HEK293T (cell line): ENCODE measurements around the gene CUX1.

Experiments used
- CTCF ChIA-PET: fragments of 350-600 bp; formaldehyde crosslinking; extraction: SDS; loops from one replicate; lab custom pipeline; 2021; ENCODE audit warnings: antibody characterized with exemption, inconsistent platforms; lab: Yijun Ruan, JAX
- POLR2A ChIA-PET: fragments of 350-600 bp; formaldehyde crosslinking; extraction: SDS; loops from one replicate; lab custom pipeline; 2020; ENCODE audit warnings: antibody characterized with exemption, inconsistent platforms; lab: Yijun Ruan, JAX
- DNase-seq: peaks from one replicate; pipeline ENCODE4 v3.0.0; 2012; ENCODE audit warnings: mixed read lengths; ENCODE audit errors: extremely low spot score
- ARNT ChIP-seq: fragments of 450-650 bp; IDR thresholded peaks from 2 replicates; pipeline ENCODE4 v1.6.1; 2017; ENCODE audit warnings: mild to moderate bottlenecking
- BHLHE40 ChIP-seq: fragments of 450-650 bp; IDR thresholded peaks from 2 replicates; pipeline ENCODE4 v1.6.1; 2016; ENCODE audit warnings: mild to moderate bottlenecking, moderate library complexity, borderline replicate concordance
- CTBP1 ChIP-seq: fragments of 450-650 bp; IDR thresholded peaks from 2 replicates; pipeline ENCODE4 v1.6.1; 2016; ENCODE audit warnings: borderline replicate concordance
- ELF4 ChIP-seq: fragments of 450-650 bp; IDR thresholded peaks from 2 replicates; pipeline ENCODE4 v1.6.1; 2017; ENCODE audit warnings: antibody characterized with exemption
- FOXA1 ChIP-seq: fragments of 450-650 bp; IDR thresholded peaks from 2 replicates; pipeline ENCODE4 v1.6.1; 2016; ENCODE audit warnings: mild to moderate bottlenecking
- FOXK2 ChIP-seq: fragments of 450-650 bp; IDR thresholded peaks from 2 replicates; pipeline ENCODE4 v1.6.1; 2016; ENCODE audit warnings: mild to moderate bottlenecking
- FOXM1 ChIP-seq: fragments of 450-650 bp; IDR thresholded peaks from 2 replicates; pipeline ENCODE4 v1.6.1; 2017; ENCODE audit warnings: mild to moderate bottlenecking, borderline replicate concordance
- HDGF ChIP-seq: fragments of 450-650 bp; IDR thresholded peaks from 2 replicates; pipeline ENCODE4 v1.6.1; 2017; ENCODE audit warnings: antibody characterized with exemption, borderline replicate concordance
- LEF1 ChIP-seq: fragments of 450-650 bp; IDR thresholded peaks from 2 replicates; pipeline ENCODE4 v1.6.1; 2017; ENCODE audit warnings: mild to moderate bottlenecking, borderline replicate concordance
- NFRKB ChIP-seq: fragments of 450-650 bp; IDR thresholded peaks from 2 replicates; pipeline ENCODE4 v1.6.1; 2016; ENCODE audit warnings: mild to moderate bottlenecking, moderate library complexity
- PKNOX1 ChIP-seq: fragments of 450-650 bp; IDR thresholded peaks from 2 replicates; pipeline ENCODE4 v1.6.1; 2016
- SP1 ChIP-seq: fragments of 450-650 bp; IDR thresholded peaks from 2 replicates; pipeline ENCODE4 v1.6.1; 2017
- SUZ12 ChIP-seq: fragments of 450-650 bp; IDR thresholded peaks from 2 replicates; pipeline ENCODE4 v1.6.1; 2016; ENCODE audit warnings: mild to moderate bottlenecking
- ZNF384 ChIP-seq: fragments of 450-650 bp; IDR thresholded peaks from 2 replicates; pipeline ENCODE4 v1.6.1; 2016

Gene CUX1

GRCh38 chr7:101879565-101879964 lies 62.1 kb downstream of the CUX1 start:
- POLR2A ChIA-PET: no interaction called here
- TF ChIP-seq FOXA1: no peak

GRCh38 chr7:101880282-101881054 lies 63.0 kb downstream of the CUX1 start:
- CTCF ChIA-PET: interaction anchor here (0.5 to 1.4 kb wide), 5 partner anchors 9 to 589 kb away, joined by 3 to 4 read pairs (median 3); no protein-coding TSS in a partner anchor
- POLR2A ChIA-PET: no interaction called here
- no peak for DNase-seq
- TF ChIP-seq LEF1 (no peak), PKNOX1 (no peak), NFRKB (no peak), BHLHE40 (no peak), ELF4 (no peak), FOXM1 (no peak), HDGF (no peak), FOXK2 (no peak), ARNT (no peak), FOXA1 (no peak)

More at GRCh38 chr7:101879565-101879964, 62.1 kb downstream of the CUX1 start:
- DNase-seq: no peak
- CTCF ChIA-PET: interaction anchor here (1.0 to 1.4 kb wide), 2 partner anchors 9 to 22 kb away, joined by 3 to 4 read pairs; no protein-coding TSS in a partner anchor

- DNase-seq: no peak
- ChIA-PET POLR2A (no interaction called here), CTCF (interaction anchor here (0.8 to 1.3 kb wide), 2 partner anchors 15 to 94 kb away, joined by 3 read pairs; no protein-coding TSS in a partner anchor)
- no peak for TF ChIP-seq PKNOX1
- TF ChIP-seq FOXK2: no peak
- no peak for TF ChIP-seq HDGF
- TF ChIP-seq BHLHE40: no peak
- no peak for TF ChIP-seq ARNT
- TF ChIP-seq SUZ12: no peak
- TF ChIP-seq ELF4: no peak
- no peak for TF ChIP-seq CTBP1
- no peak for TF ChIP-seq SP1
- no peak for TF ChIP-seq NFRKB
- TF ChIP-seq ZNF384: no peak
- no peak for TF ChIP-seq LEF1
Observed at GRCh38 chr7:101882005-101882421, 64.6 kb downstream of the CUX1 start.

GRCh38 chr7:101882595-101883564 lies 65.5 kb downstream of the CUX1 start:
- ChIA-PET POLR2A (no interaction called here), CTCF (interaction anchor here (0.6 to 1.3 kb wide), 3 partner anchors 16 to 163 kb away, joined by 3 read pairs; no protein-coding TSS in a partner anchor)
- DNase-seq: peak; percentile 70
- TF ChIP-seq CTBP1 (0 out of 2 replicates have a peak, but pooled peaks have one; percentile 5), PKNOX1 (peak; percentile 90), HDGF (no peak)

GRCh38 chr7:101884671-101885596 lies 67.5 kb downstream of the CUX1 start:
- ChIA-PET CTCF (interaction anchor here (0.6 kb wide), 1 partner anchor 372 kb away, joined by 4 read pairs; no protein-coding TSS in a partner anchor), POLR2A (no interaction called here)
- no peak for DNase-seq
- TF ChIP-seq PKNOX1: 0 out of 2 replicates have a peak, but pooled peaks have one; percentile 9
- TF ChIP-seq BHLHE40: no peak
- TF ChIP-seq FOXA1: no peak
- no peak for TF ChIP-seq CTBP1
- no peak for TF ChIP-seq ARNT
- TF ChIP-seq SP1: no peak
